GM19238 (cell line): ENCODE measurements around the gene C20orf141.
A peak's percentile ranks its signal among the peaks of the same experiment; 100 is the strongest.
"Not testable (repeated sequence)": the region's sequence is repeated elsewhere in the genome, so short reads cannot be mapped to it uniquely, and the experiment has no call there.

Experiments
- DNase-seq: peaks from one replicate; pipeline ENCODE4 v3.0.0; 2011; ENCODE audit warnings: low spot score; ENCODE audit not compliant: insufficient read length

Gene C20orf141

DNA sequence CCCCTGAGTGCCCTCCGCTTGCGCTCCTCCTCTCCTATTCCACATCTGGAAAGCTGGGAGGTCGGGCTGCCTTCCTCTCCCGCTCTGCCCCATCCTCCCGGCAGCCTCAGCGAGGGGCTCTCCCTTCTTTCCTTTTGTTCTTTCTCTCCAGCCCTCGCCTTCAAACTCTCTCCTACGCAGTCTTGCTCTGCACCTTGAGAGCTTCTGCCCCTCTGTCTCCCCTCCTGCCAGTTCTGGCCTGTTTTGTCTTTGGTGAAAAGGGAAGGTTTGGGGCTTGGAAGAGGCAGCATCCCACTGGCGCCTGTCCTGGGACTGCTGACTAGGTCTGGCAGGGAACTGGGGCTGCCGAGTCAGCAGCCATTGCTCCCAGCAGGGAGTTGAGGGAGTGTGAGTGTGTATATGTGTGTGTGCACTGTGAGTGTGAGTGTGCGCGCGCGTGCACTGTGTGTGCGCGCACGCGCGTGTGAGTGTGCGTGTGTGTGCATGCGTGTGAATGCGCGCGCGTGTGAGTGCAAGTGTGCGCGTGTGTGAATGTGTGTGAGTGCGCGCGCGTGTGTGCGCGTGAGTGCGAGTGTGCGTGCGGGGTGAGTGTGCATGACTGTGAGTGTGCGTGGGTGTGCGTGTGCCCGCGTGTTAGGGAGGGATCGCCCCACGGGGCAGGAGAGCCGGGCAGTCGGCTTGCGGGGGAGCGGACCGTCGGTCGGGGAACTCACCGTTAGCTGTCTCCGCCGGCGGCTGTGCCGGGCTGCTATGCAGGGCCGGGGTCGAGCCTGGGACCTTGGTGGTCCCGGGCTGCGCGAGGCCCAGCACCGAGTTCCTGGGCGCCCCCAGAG is 14.9 kb upstream of the C20orf141 start:
- peak; percentile 45 for DNase-seq

DNA sequence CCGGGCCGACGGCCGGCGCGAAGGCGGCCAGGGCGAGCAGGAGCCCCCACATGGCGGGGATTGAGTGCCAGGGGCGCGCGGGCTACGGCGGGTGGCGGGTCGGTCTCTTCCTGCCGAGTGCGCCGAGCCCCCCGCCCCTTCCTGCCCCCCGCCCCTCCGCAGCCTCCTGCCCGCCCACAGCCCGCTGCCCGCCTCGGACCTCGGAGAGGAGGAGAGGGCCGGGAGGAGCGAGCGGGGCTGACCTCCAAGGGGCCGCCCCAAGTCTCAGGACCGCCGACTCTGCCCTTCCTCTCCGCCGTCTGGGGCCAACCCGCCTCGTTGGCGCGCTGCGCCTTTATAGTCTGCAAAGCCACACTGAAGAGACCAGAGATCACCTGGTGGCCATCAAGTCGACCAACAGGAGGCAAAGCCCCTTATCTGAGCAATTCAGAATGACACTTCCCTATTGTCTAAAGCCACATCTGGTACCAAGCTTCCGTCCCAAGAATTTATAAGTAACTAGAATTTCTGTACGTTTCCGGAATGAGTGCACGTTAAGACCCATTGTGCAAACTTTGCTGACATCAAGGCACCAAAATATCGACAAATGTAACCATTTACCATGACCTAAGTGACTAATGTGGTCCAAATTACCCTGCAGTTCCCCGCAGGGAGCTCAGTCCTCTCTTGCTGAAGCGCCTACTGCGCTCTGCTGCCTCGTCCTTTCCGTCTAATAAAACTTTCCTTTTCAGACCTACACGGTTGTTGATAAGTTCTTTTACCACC is 14.1 kb upstream of the C20orf141 start, which contains the start of gene CPXM1:
CPXM1 (minus strand) TSS at position 107 of the 765 bp plus-strand sequence; CDS start at position 52, 55 bp downstream.
- DNase-seq, result peak; percentile 69

DNA sequence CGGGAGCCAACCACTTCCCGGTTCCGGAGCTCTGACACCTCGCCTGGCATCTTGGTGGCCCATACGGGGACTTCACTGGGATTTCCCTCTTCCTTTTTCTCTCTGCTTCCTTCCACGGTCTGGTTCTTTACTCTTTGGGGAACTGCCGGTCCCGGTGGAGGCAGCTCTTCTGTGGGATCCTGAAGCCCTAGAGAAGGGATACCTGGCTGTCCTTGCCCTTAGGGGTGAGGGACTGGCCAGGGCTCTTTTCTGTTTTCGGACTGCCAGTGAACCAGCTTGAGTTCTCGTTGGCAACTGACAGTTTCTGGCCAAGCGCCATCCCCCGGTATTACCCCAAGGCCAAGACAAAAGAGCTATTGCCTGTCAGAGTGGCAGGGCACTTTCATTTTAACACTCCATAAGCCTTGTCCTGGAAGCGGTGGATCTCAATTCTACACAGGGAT is 13.5 kb upstream of the C20orf141 start:
- DNase-seq, result peak; percentile 29

GRCh38 chr20:2804041-2804828 is 10.6 kb upstream of the C20orf141 start:
- DNase-seq, result no peak

DNA sequence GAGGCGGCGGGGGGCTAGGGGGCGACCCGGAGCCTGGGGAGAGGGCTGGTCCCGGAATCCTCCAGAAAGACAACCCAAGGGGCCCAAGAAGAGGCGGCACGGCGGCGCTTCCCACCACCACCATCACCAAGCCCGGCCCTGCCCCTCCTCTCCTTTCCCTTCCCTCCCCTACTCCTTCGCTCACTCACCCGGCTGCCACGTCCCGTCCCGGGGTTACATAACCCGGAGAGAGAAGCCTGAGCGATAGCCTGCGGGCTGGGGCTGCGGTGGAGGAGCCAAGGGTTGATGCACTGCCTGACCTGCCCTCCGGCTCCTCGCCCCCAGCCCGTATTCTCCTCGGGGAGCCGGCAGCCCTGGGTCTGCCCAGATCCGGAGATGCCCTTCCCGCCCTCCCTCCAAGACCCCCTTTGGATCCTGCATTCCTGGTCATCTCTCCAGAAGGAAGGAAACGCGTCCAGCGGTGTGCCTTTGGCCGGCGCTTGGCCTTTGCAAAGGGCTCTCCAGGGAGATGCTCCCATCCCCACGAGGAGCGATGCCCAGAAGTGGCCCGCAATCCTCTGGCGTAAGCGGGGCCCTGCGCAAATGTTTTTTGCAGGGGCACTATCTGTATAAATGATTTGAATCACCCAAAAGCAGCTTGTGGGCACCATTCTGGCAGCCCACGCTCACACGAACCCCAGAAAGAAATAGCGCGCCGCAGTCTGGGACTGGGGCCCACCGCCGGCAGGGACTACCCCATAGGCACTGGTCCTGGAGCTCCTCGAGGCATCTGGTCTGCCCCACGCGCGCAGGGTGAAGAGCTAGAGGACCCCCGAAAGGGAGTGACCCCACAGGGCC is 9.7 kb upstream of the C20orf141 start:
- no peak for DNase-seq

DNA sequence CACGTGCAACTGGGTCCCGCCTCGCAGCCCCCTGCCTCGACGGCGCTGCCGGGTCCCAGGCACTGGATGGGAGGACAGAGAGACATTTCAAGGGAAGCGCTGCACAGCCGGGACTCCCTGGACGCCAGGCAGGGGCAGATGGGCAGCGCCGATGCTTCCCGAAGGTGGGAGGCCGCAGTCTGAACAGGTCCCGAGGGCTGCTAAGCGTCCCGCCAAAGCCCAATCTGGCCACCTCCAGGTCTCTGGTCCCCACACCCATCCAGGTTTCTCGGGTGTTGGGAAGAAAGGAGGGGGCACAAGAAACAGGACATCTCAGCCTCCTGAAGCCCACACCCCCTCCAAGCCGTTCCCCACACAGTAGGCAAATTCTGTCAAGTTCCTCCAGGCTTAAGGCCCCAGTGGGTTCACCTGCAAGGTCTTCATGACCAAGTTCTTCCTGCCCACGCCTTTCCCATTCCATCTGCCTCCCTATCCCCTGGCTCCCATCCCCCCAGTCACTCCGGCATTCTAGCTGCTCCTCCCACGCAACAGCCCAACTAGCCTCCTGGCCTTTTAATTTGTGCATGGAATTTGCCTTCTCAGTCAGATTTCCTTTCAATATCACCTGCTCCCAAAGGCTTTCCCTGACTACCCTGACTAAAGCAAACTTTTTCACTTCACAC is 9.0 kb upstream of the C20orf141 start:
- DNase-seq, result no peak

DNA sequence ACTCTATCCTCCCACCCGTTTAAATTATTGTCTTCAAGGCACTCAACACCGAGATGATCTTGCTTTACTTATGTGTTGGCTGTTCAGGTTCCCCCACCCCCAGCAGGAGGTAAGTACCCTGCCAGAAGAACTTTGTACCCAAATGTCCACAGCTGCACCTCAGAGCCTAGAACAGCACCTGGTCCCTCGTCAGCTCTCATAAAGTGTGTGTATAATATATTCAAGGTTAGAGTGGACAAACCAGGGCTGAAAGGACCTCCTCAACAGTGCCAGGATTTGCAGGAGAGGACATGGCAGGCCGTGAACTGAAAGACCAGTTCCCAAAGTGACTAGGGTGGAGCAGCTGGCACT is 8.5 kb upstream of the C20orf141 start:
- no peak for DNase-seq

- DNase-seq, result no peak
Observed at GRCh38 chr20:2807019-2807418, 7.8 kb upstream of the C20orf141 start.

- DNase-seq, result not testable (repeated sequence)
Observed at GRCh38 chr20:2807929-2808328, 6.9 kb upstream of the C20orf141 start.

DNA sequence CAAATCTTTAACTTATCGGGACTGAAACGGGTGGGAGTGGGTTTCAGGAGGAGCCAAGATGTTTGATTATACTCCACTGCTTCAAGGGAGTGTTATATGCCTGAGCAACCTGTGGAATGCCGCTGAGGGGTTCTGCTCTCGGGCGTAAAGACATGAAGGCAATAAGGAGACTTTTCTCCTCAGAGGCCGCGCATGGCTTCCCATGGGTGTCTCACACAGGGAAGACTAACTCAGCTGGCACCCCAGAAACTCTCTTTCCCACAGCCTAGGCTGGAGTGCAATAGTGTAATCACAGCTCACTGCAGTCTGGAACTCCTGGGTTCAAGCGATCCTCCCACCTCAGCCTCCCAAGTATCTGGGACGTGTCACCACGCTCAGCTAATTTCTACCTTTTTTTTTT is 5.1 kb upstream of the C20orf141 start:
- no peak for DNase-seq

DNA sequence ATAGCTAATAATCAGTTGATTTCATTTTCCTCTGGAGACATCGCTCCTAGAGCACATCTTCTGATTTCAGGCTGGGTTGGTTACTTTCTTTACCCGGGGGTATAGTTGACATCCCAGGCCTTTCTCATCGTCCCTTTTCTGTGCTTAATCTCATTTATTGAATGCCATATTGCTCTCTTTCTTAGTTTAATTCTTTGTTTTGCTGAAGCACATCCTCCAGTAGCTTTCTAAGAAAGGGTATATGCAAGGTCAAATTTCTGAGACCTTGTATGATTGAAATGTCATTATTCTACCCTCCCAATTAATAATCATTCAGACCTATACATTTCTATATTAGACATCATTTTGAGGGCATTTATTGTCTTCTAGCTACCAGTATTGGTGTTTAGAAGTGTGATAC is 2.6 kb upstream of the C20orf141 start:
- no peak for DNase-seq

DNA sequence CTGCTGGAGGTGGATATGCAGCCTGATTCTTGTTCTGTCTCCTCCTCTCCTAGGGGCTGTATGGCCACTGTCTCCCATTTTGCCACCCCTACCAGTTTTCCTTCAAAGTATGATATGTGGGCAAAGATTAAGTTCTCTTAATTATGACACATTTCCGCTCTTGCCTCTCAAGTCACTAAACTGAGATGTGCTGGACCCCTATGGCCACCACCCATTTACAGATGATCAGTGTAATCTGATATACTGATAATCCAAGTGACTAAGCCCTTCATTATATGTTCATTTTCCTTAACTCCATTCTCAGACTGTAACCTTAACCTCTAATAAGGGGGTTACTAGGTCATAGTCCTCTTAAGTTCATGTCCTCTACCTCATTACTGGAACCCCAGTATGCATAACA is 711 bp upstream of the C20orf141 start:
- DNase-seq, result no peak

DNA sequence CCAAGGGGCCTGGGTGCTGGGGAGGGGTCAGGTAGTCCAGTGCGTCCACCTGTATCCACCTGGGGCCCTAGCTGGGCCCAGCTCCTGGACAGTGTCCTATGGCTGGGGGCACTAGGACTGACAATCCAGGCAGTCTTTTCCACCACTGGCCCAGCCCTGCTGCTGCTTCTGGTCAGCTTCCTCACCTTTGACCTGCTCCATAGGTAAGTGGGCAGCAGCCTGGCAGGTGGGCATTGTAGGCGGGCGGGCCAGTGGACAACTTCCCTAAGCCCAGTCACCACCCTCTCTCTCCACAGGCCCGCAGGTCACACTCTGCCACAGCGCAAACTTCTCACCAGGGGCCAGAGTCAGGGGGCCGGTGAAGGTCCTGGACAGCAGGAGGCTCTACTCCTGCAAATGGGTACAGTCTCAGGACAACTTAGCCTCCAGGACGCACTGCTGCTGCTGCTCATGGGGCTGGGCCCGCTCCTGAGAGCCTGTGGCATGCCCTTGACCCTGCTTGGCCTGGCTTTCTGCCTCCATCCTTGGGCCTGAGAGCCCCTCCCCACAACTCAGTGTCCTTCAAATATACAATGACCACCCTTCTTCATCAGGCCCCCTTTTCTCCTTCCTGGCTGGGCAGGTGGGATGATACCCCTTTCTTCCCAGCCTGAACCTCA is 584 bp downstream of the C20orf141 start:
- no peak for DNase-seq

GRCh38 chr20:2816030-2816582 is 1.3 kb downstream of the C20orf141 start, which contains the start of gene TMEM239:
TSS of gene TMEM239 (plus strand) at chr20:2816364. CDS start at chr20:2816555, 191 bp downstream.
- DNase-seq, result no peak

GRCh38 chr20:2816583-2817340 is 2.0 kb downstream of the C20orf141 start:
- DNase-seq, result no peak

DNA sequence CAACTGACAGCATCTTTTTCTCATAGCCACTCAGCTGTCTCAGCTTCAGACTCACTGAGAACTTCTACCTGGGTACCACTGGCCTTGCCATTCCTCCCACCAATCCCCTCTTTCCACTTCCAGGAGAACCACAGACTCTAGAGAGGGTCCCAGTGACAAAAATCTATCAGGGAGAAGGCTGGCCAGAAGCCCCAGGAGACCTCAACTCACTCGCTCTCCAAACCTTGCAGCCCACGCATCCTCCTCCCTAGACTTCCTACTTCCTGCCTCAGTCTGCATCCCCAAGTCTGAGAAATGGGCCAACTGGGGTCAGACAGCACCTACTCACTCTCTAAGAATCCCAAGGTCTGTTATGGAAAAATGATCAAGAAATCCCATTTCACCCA is 2.5 kb downstream of the C20orf141 start:
- DNase-seq, result no peak

DNA sequence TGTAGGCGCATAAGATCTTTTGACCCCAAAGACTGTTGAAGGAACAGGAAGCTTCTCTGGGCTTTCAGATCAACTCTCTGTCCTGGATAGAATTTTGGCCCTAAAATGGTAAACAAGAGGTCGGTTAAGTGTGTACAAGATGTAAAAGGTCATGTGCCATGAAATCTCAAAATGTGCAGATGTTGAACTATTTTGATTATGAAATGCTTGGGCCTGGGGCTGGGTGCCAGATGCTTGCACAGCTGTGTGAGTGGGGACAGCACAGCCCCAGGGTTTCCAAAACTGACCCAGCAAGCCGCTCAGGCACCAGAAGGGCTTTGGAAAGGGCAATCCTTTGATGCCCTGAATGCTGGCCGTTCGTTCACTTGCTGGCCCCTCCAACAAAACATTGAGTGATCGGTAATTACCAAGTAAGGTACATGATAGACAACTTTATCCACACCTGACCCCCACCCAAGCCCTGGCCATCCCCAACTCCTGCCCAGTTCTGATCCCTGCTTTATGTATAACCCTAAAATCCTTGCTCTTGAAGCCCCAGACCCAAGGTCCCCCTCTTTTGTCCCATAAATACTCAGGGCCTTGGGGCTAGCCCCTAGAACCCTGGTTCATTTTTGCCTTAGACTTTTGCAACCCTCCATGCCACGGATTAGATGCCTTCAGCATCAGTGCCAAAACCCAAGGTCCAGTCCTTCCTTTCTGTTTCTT is 3.3 kb downstream of the C20orf141 start:
- DNase-seq, result no peak
